ENCODE data around the gene CYRIA.

Gene CYRIA

DNA sequence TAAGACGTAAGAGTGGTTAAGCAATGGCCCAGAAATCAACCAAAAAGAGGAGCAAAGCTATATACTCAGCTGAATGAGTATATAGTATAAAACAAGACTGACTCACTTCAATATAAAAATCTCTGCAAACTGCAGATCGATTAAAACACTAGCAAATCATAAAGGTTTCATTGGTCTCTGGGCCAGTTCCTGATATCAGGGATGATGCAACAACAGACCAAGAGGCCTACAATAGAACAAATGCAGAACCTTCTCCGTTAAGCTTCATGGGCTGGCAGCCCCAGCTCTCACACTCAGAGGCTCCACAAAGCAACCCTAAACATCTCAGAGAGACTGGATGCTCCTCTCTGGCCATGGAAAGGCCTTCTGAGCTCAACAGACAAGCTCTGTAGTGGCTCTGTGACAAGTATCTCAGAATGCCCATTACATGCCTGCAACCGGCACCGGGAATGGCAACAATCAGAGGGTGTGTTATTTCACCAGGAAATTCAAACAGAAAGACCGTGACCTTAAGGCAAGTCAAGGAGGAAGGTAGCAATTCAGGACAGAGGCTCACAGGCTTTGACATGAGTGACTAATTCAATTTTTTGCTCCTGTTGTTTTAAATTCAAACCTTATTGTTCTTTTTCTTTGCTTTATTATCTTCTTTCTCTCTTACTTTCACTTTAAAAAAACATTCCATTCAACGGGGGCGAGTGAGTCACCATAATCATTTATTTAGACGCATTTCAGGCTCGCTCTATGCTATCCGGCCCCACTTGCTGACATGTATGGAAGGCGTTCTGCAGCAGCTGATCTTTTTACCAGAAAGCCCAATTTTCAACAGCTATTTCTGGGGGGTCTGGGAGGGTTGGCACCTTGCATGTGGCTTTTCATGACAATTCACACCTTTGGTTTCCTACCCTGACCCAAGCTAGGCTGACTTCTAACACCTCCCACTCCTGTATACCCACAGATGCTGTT, 15.1 kb downstream of the CYRIA start:
- DNase-seq (ENCODE audit: low read depth) = no peak

- no peak for DNase-seq (ENCODE audit: low read depth)
Measured at GRCh38 chr2:16649353-16650286, 16.0 kb downstream of the CYRIA start.

- DNase-seq (ENCODE audit: low read depth) = no peak
Measured at GRCh38 chr2:16647992-16648617, 17.5 kb downstream of the CYRIA start.

DNA sequence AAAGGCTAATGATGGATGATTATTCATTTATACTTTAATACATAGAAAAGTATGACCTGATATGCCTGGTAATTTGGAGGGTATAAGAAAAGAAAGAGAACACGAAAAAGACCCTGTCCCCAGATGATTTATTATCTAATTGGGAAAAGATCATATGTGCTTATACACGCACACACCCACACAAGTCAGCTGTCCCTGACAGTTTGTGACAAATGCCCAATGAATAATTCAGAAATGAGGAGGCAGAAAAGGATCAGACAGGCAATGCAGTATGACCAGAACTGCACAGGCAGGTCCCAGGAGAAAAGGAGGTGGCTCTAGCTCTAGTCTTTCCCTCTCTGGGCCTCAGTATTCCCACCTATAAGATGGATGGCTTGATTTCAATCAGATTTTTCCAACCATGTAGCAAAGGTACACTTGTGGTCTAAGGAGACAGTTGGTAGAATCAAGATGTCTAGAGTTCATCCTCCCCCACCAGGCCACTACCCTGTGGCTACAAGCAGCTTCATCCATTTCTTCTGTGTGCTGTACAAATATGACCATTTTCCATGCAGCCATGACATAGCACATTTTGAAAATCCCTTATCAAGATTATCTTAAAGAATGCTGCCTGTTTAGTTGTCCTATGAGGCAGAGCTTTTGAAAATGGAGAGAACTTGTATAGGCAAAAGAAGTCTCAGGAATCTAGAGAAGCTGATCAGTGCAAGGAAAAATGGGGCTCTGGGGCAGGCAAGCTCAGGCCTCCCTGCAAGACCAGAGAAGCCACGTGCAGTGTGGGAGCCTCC, 19.7 kb downstream of the CYRIA start:
- no peak for DNase-seq (ENCODE audit: low read depth)

DNA sequence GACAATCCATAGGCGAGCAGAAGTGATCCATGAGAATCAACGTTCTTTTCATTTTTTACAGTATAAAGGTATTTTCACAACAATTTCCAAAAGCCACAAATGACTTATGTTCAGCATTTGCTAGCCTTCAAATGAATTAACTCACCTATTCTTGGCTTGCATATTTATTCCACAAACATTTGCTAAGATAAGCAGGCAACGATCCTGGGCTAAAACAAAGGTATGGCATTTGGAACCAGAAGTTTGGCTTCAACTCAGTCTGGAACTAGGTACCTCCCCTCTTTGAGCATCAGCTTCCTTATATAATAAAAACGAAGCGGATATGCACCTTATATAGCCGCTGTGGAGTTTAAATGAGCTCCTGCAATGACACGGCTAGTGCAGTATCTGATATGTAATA, 20.5 kb downstream of the CYRIA start:
- DNase-seq (ENCODE audit: low read depth) = no peak

- no peak for DNase-seq (ENCODE audit: low read depth)
Measured at GRCh38 chr2:16644221-16644925, 21.3 kb downstream of the CYRIA start.

GRCh38 chr2:16643099-16643498, 22.5 kb downstream of the CYRIA start:
- no peak for DNase-seq (ENCODE audit: low read depth)

DNA sequence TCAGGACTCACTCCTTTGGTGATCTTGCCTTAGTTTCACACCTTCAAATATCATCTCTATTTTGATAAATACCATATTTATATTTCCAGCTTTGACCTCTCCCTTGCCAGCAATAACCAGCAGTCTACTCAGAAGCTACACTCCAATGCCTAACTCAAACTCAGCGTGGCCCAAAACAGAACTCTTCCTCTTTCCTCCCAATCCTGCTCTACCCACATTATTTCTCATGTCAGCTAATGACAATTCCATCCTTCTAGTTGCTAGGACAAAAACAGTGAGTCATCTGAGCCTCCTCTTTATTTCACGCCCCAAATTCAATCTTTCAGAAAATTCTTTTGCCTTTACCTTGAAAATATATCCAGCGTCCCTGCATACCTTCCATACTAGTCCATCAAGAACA, 23.5 kb downstream of the CYRIA start:
- no peak for DNase-seq (ENCODE audit: low read depth)

- no peak for DNase-seq (ENCODE audit: low read depth)
Measured at GRCh38 chr2:16641509-16641908, 24.1 kb downstream of the CYRIA start.

GRCh38 chr2:16640867-16641266, 24.8 kb downstream of the CYRIA start:
- DNase-seq (ENCODE audit: low read depth) = no peak

DNA sequence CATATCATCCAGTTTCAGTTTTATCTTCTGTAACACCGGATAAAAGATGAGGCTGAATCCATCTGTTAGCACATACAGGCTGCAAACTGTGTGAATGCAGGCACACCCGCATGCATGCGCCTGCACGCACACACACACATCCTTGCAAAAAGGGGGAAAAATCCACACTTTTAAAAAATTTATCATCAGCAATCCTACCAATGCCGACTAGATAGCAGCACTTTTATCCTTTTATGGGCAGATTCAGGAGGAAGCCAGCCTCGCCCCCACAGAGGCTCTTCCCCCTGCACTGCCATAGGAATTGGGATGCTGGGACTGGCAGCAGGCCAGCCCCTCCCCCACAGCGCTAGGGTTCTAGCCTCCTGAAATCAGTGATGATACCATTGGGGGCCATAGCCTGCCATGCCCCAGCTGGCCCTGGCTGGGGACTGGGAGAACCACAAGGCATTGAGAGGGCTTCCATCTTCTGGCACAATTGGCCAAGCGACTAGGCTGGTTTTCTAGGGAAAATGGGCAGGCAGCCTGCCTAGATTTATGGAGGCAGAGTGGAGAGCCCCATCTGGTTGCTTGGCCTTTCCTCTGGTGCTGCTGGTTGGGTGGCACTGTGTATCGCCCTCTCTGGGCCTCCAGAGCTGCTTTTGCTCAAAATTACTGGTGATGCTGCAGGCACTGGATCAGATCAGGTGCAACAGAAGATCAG, 25.5 kb downstream of the CYRIA start:
- DNase-seq (ENCODE audit: low read depth) = no peak

- no peak for DNase-seq (ENCODE audit: low read depth)
Measured at GRCh38 chr2:16639431-16639830, 26.2 kb downstream of the CYRIA start.

DNA sequence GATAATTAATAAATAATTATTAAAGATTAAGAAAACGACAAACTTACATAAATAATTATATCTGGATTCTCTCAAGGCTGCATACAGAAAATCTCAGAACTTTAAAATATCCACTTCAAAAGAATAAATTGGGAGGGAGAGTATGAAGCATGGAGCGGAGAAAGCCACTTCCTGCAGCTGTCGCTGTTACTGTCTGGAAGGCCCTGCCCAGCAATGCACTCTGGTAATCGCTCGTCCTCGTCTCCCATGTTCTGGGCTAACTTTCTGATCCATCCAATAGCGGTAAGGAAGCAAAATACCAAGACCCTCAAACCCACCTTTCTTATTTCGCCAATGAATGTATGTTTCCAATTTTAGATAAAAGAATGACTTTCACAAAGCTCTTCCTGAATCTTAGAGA, 26.7 kb downstream of the CYRIA start:
- no peak for DNase-seq (ENCODE audit: low read depth)

GRCh38 chr2:16637304-16637703, 28.3 kb downstream of the CYRIA start:
- no peak for DNase-seq (ENCODE audit: low read depth)

GRCh38 chr2:16635791-16636699, 29.6 kb downstream of the CYRIA start:
- DNase-seq (ENCODE audit: low read depth) = no peak

DNA sequence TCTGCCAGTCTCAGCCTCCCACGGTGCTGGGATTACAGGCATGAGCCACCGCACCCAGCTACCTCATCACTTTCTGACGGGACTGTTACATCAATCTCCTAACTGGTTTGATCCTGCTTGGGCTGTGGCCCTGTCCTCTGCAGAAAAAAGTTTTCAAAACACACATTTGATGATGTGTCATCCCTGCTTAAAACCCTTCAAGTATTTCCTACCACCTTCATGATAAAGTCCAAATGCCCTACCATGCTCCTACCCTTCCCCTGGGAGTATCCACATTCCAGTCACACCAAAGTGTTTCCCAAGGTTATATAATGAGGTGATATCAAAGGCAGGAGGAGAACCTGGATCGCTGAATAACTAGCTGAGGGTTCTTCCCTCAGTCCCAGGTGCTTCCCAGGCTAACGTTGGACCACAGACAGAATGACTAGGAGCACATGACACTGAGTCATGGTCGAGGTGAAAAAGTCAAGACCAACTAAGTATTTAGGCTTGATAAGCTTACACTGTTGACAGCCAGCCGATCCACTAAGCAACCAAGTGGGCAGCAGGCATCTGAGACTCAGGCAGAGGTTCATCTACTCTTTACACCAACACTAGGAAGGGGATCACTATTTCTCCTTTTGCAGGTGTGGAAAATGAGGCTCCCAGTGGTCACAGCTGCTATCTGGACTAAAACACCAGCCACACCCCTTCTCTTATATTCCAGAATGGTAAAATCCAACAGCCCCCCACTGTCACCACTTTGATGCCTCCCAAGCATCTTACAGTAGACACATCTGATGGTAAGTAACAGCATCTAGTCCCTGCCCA, 31.8 kb downstream of the CYRIA start:
- no peak for DNase-seq (ENCODE audit: low read depth)

- no peak for DNase-seq (ENCODE audit: low read depth)
Measured at GRCh38 chr2:16632598-16632997, 33.0 kb downstream of the CYRIA start.

DNA sequence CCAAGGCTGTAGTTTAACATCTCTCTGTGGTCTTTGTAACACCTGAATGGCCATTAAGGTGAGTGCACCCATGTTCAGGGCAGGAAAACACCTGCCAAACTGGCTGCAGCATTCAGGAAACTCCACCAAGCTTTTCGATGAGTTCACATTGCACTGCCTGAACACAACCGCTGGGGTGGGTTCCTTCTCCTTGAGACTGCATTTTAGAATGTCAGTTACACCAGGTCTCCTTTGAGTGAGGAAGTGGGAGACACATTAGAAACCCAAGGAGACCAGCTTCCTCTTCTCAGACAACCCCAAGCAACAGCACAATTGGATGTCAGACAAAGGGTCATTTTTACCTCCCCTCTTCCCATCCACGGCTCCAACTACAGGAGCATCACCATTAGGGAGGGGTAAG, 35.2 kb downstream of the CYRIA start:
- DNase-seq (ENCODE audit: low read depth) = no peak

Data from activated T-cell treated with anti-CD3 and anti-CD28 coated beads for 24 hours (primary cell).